Right lobe of liver (tissue), 4 donors: ENCODE data around the gene ALCAM.

Experiments
- POLR2A ChIP-seq: fragments of 450-650 bp; IDR thresholded peaks from one replicate; pipeline ENCODE4 v1.6.1; 2017; ENCODE audit warnings: antibody characterized with exemption, mild to moderate bottlenecking
- TF ChIP-seq, protein P1 (sequence below), 4 donors: fragments of 200-600 bp in 3 of 4; fragments of 450-650 bp in 1 of 4; IDR thresholded peaks; one replicate each; pipeline versions ENCODE4 v1.5.1 to v1.8.0; 2016 to 2022; ENCODE audit warnings: antibody characterized with exemption in 4 of 4, mild to moderate bottlenecking in 2 of 4
- donor health status: DM: no; HTN: no; CAD: no.
- donor health status: DM: no; HTN: no; CAD: no.
- donor health status: DM: no; HTN: yes; CAD: no.

- TF ChIP-seq, protein P1, sequence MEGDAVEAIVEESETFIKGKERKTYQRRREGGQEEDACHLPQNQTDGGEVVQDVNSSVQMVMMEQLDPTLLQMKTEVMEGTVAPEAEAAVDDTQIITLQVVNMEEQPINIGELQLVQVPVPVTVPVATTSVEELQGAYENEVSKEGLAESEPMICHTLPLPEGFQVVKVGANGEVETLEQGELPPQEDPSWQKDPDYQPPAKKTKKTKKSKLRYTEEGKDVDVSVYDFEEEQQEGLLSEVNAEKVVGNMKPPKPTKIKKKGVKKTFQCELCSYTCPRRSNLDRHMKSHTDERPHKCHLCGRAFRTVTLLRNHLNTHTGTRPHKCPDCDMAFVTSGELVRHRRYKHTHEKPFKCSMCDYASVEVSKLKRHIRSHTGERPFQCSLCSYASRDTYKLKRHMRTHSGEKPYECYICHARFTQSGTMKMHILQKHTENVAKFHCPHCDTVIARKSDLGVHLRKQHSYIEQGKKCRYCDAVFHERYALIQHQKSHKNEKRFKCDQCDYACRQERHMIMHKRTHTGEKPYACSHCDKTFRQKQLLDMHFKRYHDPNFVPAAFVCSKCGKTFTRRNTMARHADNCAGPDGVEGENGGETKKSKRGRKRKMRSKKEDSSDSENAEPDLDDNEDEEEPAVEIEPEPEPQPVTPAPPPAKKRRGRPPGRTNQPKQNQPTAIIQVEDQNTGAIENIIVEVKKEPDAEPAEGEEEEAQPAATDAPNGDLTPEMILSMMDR (IDR thresholded peaks at IDR 0.05) = no peak
- no peak for TF ChIP-seq POLR2A
Measured at GRCh38 chr3:105360003-105360402, 6.7 kb upstream of the ALCAM start.
